Panc1 (cell line): ENCODE data around the gene VSTM5. TPM values are rescaled to one million over a fixed set of nuclear protein-coding genes. Genes with fewer than 3 reads are reported as not detected.
"Not testable (repeated sequence)": the region's sequence is repeated elsewhere in the genome, so short reads cannot be mapped to it uniquely, and the experiment has no call there.

ENCODE experiments used
- ATAC-seq: fragments of 200-7000 bp; cut with Tn5 transposase; 2 replicates; pipeline ENCODE4 v1.9.1; 2020; ENCODE audit warnings: mild to moderate bottlenecking, moderate library complexity
- BruUV-seq: library from RNA; stranded (reverse); fragments of 400-500 nt; replicated peaks from 2 replicates; lab custom pipeline; 2021; lab: Mats Ljungman, UMichigan
- CTCF ChIA-PET: fragments of 300-600 bp; sonication (Branson Sonifier 250); formaldehyde crosslinking; loops from one replicate; lab custom pipeline; 2022; ENCODE audit warnings: antibody characterized with exemption; lab: Charles Lee
- POLR2A ChIA-PET: fragments of 300-600 bp; sonication (Branson Sonifier 250); formaldehyde crosslinking; loops from one replicate; lab custom pipeline; 2022; ENCODE audit warnings: antibody characterized with exemption; lab: Charles Lee
- DNase-seq: peaks from one replicate; pipeline ENCODE4 v3.0.0-alpha.2; 2010; ENCODE audit warnings: low read depth, low spot score
- H3K27ac ChIP-seq: 2 replicates; pipeline ENCODE4 v1.5.1; 2011; ENCODE audit warnings: mild to moderate bottlenecking, low read length, inconsistent platforms
- H3K27me3 ChIP-seq: fragments of 200-500 bp; sonication (Bioruptor generic); 2 replicates; pipeline ENCODE4 v1.6.0; 2014; ENCODE audit warnings: low read length, inconsistent platforms; ENCODE audit not compliant: control insufficient read depth, insufficient read depth
- H3K36me3 ChIP-seq: fragments of 200-500 bp; sonication (Bioruptor generic); 2 replicates; pipeline ENCODE4 v1.5.1; 2014; ENCODE audit warnings: inconsistent platforms, mild to moderate bottlenecking, low read length, moderate library complexity; ENCODE audit not compliant: control insufficient read depth, insufficient read depth
- H3K4me1 ChIP-seq: 2 replicates; pipeline ENCODE4 v1.5.1; 2011; ENCODE audit warnings: inconsistent platforms, mild to moderate bottlenecking, low read length, moderate library complexity; ENCODE audit not compliant: control insufficient read depth, insufficient read depth
- H3K4me3 ChIP-seq, 2 experiments: 2 replicates each; pipeline ENCODE4 v1.5.1; 2011 to 2012; ENCODE audit warnings: low read depth in 2 of 2, low read length in 2 of 2, mild to moderate bottlenecking in 2 of 2, inconsistent platforms in 1 of 2, moderate library complexity in 1 of 2
- H3K9me3 ChIP-seq: fragments of 200-500 bp; sonication (Bioruptor generic); 2 replicates; pipeline ENCODE4 v1.5.1; 2014; ENCODE audit warnings: low read depth, mild to moderate bottlenecking, inconsistent platforms, low read length, moderate library complexity; ENCODE audit not compliant: control insufficient read depth, insufficient read depth
- CTCF ChIP-seq: fragments of 450-650 bp; IDR thresholded peaks from 2 replicates; pipeline ENCODE4 v1.5.1; 2017; ENCODE audit warnings: mild to moderate bottlenecking
- POLR2AphosphoS5 ChIP-seq: IDR thresholded peaks from 2 replicates; pipeline ENCODE4 v1.6.1; 2012; ENCODE audit warnings: mild to moderate bottlenecking, low read depth, low read length, moderate library complexity
- REST ChIP-seq, 2 experiments: IDR thresholded peaks; 2 replicates each; pipeline ENCODE4 v1.6.1; 2011 to 2012; ENCODE audit warnings: low read depth in 2 of 2, control low read depth in 1 of 2, low read length in 1 of 2, mild to moderate bottlenecking in 1 of 2, moderate library complexity in 1 of 2; ENCODE audit not compliant: insufficient read depth in 1 of 2
- SIN3A ChIP-seq: IDR thresholded peaks from 2 replicates; pipeline ENCODE4 v1.6.1; 2012; ENCODE audit warnings: low read depth, mild to moderate bottlenecking, low read length, moderate library complexity, borderline replicate concordance; ENCODE audit not compliant: insufficient read depth
- TCF7L2 ChIP-seq: IDR thresholded peaks from 2 replicates; pipeline ENCODE4 v1.6.1; 2011; ENCODE audit warnings: mild to moderate bottlenecking, low read depth, low read length, inconsistent platforms
- in situ Hi-C: cut with HindIII; loops from 2 replicates; pipeline ENCODE4 v1.10.0; 2016; ENCODE audit warnings: low sequenced_read_pairs, low pct_unique_long_range_greater_than_20kb
- intact Hi-C: fragments of 100-400 bp; cut with micrococcal nuclease; formaldehyde crosslinking; loops from one replicate; pipeline ENCODE4 v1.10.0; 2022; ENCODE audit not compliant: unreplicated experiment
- total RNA-seq: library from RNA; stranded (reverse); gene quantifications from one replicate; pipeline ENCODE4 v1.2.1, GENCODE V29; 2021; ENCODE audit not compliant: unreplicated experiment

VSTM5 gene
- total RNA-seq, 1 experiment from 2014 or later = not detected

- ChIA-PET POLR2A (interaction anchor here (0.6 to 1.8 kb wide), 2 partner anchors 35 to 42 kb away, joined by 9 to 19 read pairs; partner anchors contain the start of genes C11orf54 and TAF1D), CTCF (interaction anchor here (1.2 kb wide), 1 partner anchor 42 kb away, joined by 6 read pairs; the partner anchor contains the start of genes C11orf54 and TAF1D)
- TF ChIP-seq CTCF = no peak
- no peak for TF ChIP-seq TCF7L2
- no peak for TF ChIP-seq SIN3A
- no peak for TF ChIP-seq REST (IDR thresholded peaks at IDR 0.05; ENCODE audit: insufficient read depth in 1 of 2, low read depth in 2 of 2, low read length in 1 of 2)
- TF ChIP-seq POLR2AphosphoS5 = no peak
- ATAC-seq (no peak), DNase-seq (no peak)
- H3K27me3 ChIP-seq = no peaks in the 10 kb centered on the region
- H3K27ac ChIP-seq = peak overlapping the region; percentile 93
- no peaks in the 10 kb centered on the region for H3K9me3 ChIP-seq
- in situ Hi-C loops = no loop called here
- peak overlapping the region; percentile 85 to 99 for H3K4me3 ChIP-seq
- peaks cover 7% of the 10 kb centered on the region for H3K4me1 ChIP-seq
- H3K36me3 ChIP-seq = peaks cover 6% of the 10 kb centered on the region
- TSS peak; percentile 94 for BruUV-seq
- intact Hi-C loops = no loop called here
Observed at GRCh38 chr11:93783362-93783761, 67.1 kb downstream of the VSTM5 start.

GRCh38 chr11:93775289-93775688 lies 75.1 kb downstream of the VSTM5 start:
- POLR2A ChIA-PET = no interaction called here
- H3K27me3 ChIP-seq = no peaks in the 10 kb centered on the region
- CTCF ChIA-PET = no interaction called here
- no TSS peak for BruUV-seq
- DNase-seq = no peak
- no peaks in the 10 kb centered on the region for H3K9me3 ChIP-seq
- ATAC-seq = no peak
- in situ Hi-C loops (no loop called here), intact Hi-C loops (no loop called here)
- H3K27ac ChIP-seq = no peak overlapping the region
- no peaks in the 10 kb centered on the region for H3K36me3 ChIP-seq
- H3K4me3 ChIP-seq = no peak overlapping the region
- no peaks in the 10 kb centered on the region for H3K4me1 ChIP-seq
- TF ChIP-seq POLR2AphosphoS5 = no peak
- TF ChIP-seq REST (IDR thresholded peaks at IDR 0.05; ENCODE audit: insufficient read depth in 1 of 2, low read depth in 2 of 2, low read length in 1 of 2) = no peak
- peak; percentile 61 for TF ChIP-seq CTCF

- H3K27ac ChIP-seq, H3K4me3 ChIP-seq, H3K9me3 ChIP-seq, POLR2A ChIA-PET, BruUV-seq, in situ Hi-C loops, H3K4me1 ChIP-seq, H3K36me3 ChIP-seq, H3K27me3 ChIP-seq, CTCF ChIA-PET, ATAC-seq, intact Hi-C loops, DNase-seq: not testable (repeated sequence)
Observed at GRCh38 chr11:93774560-93774959, 75.9 kb downstream of the VSTM5 start.
